Activated CD8-positive, alpha-beta T cell treated with anti-CD3 and anti-CD28 coated beads, Interleukin-2, amount 10 ng/mL, durations not matched to agents 7 days and 5 days (primary cell): ENCODE measurements around the gene EBF3. TPM values are rescaled to one million over a fixed set of nuclear protein-coding genes. Genes with fewer than 3 reads are reported as not detected.

ENCODE experiments used
- ATAC-seq: fragments of 150-1000 bp; cut with Tn5 transposase; one replicate; pipeline ENCODE4 v1.10.0; 2021; ENCODE audit warnings: moderate library complexity
- CTCF ChIA-PET: fragments of 350-600 bp; sonication (Branson Sonifier 250); formaldehyde crosslinking; loops from one replicate; lab custom pipeline; 2021; ENCODE audit warnings: antibody characterized with exemption; lab: Charles Lee
- POLR2A ChIA-PET: fragments of 350-600 bp; sonication (Branson Sonifier 250); formaldehyde crosslinking; loops from one replicate; lab custom pipeline; 2021; ENCODE audit warnings: antibody characterized with exemption; lab: Charles Lee
- DNase-seq: peaks from one replicate; pipeline ENCODE4 v3.0.0-alpha.2; 2020
- H3K27ac Mint-ChIP-seq: one replicate; pipeline ENCODE4 v1.8.0; 2021; ENCODE audit warnings: mild to moderate bottlenecking, mixed read lengths
- H3K27me3 Mint-ChIP-seq: one replicate; pipeline ENCODE4 v1.8.0; 2021; ENCODE audit warnings: low read depth, mixed read lengths
- H3K36me3 Mint-ChIP-seq: one replicate; pipeline ENCODE4 v1.8.0; 2021; ENCODE audit warnings: low read depth, mixed read lengths
- H3K4me1 Mint-ChIP-seq: one replicate; pipeline ENCODE4 v1.8.0; 2021; ENCODE audit warnings: low read depth, mixed read lengths
- H3K4me3 Mint-ChIP-seq: one replicate; pipeline ENCODE4 v1.8.0; 2021; ENCODE audit warnings: mild to moderate bottlenecking, mixed read lengths
- H3K9me3 Mint-ChIP-seq: one replicate; pipeline ENCODE4 v1.8.0; 2022; ENCODE audit warnings: mixed read lengths; ENCODE audit not compliant: insufficient read depth
- microRNA-seq: library from miRNA; unstranded; fragments of <30 nt; microRNA quantifications from one replicate; pipeline ENCODE4 v1.2.0, GENCODE V29; 2022
- total RNA-seq, 2 experiments: library from RNA; stranded (reverse); gene quantifications; one replicate each; pipeline ENCODE4 v1.2.3, GENCODE V29; 2021

The EBF3 gene
- total RNA-seq, 2 experiments from 2014 or later, result not detected

DNA sequence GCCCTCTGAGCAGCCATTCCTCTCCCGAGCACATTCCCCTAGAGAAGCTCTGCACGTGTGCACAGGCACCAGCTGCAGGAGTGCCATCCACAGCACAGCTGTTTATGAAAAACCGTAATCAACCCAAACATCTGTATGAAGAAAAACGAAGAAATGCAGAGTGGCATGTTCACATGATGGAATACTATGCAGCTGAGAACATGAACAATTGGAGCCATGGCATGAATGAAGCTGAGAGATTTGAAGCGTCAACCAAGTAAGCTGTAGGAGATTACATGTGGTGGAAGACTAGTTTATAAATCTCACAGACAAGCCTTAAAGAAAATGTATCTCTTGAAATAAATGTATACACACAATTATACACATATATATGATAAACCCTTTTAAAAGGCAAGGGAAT is 176.5 kb downstream of the EBF3 start:
- ATAC-seq, result no peak
- ChIA-PET POLR2A (no interaction called here), CTCF (no interaction called here)
- H3K27me3 Mint-ChIP-seq, result no peaks in the 10 kb centered on the region
- no peak overlapping the region for H3K4me3 Mint-ChIP-seq
- H3K36me3 Mint-ChIP-seq, result no peaks in the 10 kb centered on the region
- no peak for DNase-seq
- H3K4me1 Mint-ChIP-seq, result no peaks in the 10 kb centered on the region
- no peak overlapping the region for H3K27ac Mint-ChIP-seq
- H3K9me3 Mint-ChIP-seq, result peaks cover 16% of the 10 kb centered on the region

DNA sequence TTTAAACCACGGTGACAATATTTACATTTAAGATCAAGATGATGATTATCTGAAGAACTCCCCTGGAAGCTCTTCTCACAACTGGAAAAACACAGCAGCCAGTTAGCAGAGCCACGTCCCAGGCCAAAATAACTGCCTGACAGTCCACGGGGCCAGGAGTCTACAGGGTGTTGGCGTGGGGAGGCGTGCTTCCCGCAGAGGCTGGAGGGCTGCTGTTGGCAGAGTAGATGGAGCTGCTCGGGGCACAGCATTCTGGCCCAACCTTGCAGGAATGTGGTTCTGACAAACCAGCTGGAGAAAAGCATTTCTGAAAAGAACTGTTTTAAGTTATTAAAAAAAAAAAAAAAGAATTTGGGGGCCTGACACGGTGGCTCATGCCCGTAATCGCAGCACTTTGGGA is 177.9 kb downstream of the EBF3 start:
- no peak overlapping the region for H3K27ac Mint-ChIP-seq
- H3K27me3 Mint-ChIP-seq, result no peaks in the 10 kb centered on the region
- peaks cover 20% of the 10 kb centered on the region for H3K9me3 Mint-ChIP-seq
- H3K36me3 Mint-ChIP-seq, result no peaks in the 10 kb centered on the region
- POLR2A ChIA-PET, result no interaction called here
- ATAC-seq (no peak), DNase-seq (no peak)
- CTCF ChIA-PET, result no interaction called here
- no peak overlapping the region for H3K4me3 Mint-ChIP-seq
- H3K4me1 Mint-ChIP-seq, result no peaks in the 10 kb centered on the region

GRCh38 chr10:129785536-129785981 is 178.5 kb downstream of the EBF3 start:
- ChIA-PET CTCF (no interaction called here), POLR2A (no interaction called here)
- Mint-ChIP-seq H3K9me3 (peaks cover 24% of the 10 kb centered on the region), H3K4me3 (no peak overlapping the region), H3K27me3 (no peaks in the 10 kb centered on the region), H3K4me1 (no peaks in the 10 kb centered on the region), H3K36me3 (no peaks in the 10 kb centered on the region), H3K27ac (no peak overlapping the region)
- DNase-seq (no peak), ATAC-seq (no peak)

Small RNA genes lying within 50 kb of the gene (microRNA-seq; reads per million reads assigned to microRNA genes)
- not detected for gene MIR4297

Other genes starting within 250 kb of the EBF3 start
- 1 to 10 TPM; 4.4 to 4.7 TPM for gene C10orf143, start 146.6 kb upstream of the EBF3 start, total RNA-seq
- 10 to 100 TPM; 79.4 to 80.6 TPM for gene GLRX3, start 172.1 kb upstream of the EBF3 start, total RNA-seq